ENCODE measurements around the gene ADAMTS14.

The ADAMTS14 gene

DNA sequence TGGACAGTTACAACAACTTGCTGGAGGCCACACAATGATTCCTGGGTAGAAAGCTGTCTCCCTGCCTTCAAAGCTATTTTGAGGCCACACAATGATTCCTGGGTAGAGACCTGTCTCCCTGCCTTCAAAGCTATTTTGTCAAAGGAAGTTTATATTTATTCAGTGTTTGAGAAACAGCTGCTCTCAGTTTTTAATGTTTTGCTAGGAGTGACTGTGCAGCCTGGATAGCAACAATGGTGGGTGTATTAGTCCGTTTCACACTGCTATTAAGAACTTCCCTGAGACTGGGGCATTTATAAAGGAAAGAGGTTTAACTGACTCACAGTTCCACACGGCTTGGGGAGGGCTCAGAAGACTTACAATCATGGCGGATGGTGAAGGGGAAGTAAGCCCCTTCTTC lies 139.6 kb downstream of the ADAMTS14 start:
- FAIRE-seq, result no peak
- DNase-seq (ENCODE audit: insufficient read length, low spot score), result no peak
- no peak for TF ChIP-seq PAX5 (IDR thresholded peaks at IDR 0.05; ENCODE audit: insufficient read depth, low read length, severe bottlenecking)
- TF ChIP-seq TAF1 (IDR thresholded peaks at IDR 0.05; ENCODE audit: low read depth, low read length), result no peak
- TF ChIP-seq POLR2AphosphoS5 (IDR thresholded peaks at IDR 0.05; ENCODE audit: low read depth, low read length), result no peak
- TF ChIP-seq POLR2A (IDR thresholded peaks at IDR 0.05; ENCODE audit: low read depth, low read length), result no peak

Data from GM12891 (cell line).